DMS 273 treated with DMSO at 0.1 percent for 48 hours (cell line): ENCODE data around the gene TBCEL.

Experiments
- DNase-seq: peaks from one replicate; lab custom pipeline; 2025; lab: John Stamatoyannopoulos, UW

The TBCEL gene

GRCh38 chr11:121138259-121138658 lies 114.4 kb downstream of the TBCEL start:
- no peak for DNase-seq

DNA sequence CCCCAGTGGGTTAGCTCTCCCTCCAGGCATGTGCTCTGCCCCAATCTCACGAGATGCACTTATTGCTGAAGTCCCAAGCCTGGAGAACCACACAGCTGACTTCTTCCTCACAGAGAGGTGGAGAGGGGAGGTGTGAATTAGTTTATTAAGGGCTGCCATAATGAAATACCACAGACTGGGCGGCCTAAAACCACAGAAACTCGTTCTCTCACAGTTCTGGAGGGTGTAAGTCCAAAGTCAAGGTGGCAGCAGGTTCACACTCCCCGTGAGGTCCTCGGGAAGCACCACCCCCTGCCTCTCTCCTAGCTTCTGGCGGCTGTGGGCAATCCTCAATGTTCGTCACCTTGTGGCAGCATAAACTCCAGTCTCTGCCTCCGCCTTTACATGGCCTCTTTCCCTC lies 116.5 kb downstream of the TBCEL start:
- DNase-seq, result no peak
